GM12874 (cell line): ENCODE data around the gene ZEB2.

Experiments
- TF ChIP-seq, protein P1 (sequence below): IDR thresholded peaks from 2 replicates; pipeline ENCODE4 v1.5.1; 2011; ENCODE audit warnings: low read depth, mild to moderate bottlenecking, control low read depth, low read length, moderate library complexity; ENCODE audit not compliant: insufficient read depth

Gene ZEB2

GRCh38 chr2:144511937-144512336 is 8.0 kb downstream of the ZEB2 start:
- TF ChIP-seq, protein P1, sequence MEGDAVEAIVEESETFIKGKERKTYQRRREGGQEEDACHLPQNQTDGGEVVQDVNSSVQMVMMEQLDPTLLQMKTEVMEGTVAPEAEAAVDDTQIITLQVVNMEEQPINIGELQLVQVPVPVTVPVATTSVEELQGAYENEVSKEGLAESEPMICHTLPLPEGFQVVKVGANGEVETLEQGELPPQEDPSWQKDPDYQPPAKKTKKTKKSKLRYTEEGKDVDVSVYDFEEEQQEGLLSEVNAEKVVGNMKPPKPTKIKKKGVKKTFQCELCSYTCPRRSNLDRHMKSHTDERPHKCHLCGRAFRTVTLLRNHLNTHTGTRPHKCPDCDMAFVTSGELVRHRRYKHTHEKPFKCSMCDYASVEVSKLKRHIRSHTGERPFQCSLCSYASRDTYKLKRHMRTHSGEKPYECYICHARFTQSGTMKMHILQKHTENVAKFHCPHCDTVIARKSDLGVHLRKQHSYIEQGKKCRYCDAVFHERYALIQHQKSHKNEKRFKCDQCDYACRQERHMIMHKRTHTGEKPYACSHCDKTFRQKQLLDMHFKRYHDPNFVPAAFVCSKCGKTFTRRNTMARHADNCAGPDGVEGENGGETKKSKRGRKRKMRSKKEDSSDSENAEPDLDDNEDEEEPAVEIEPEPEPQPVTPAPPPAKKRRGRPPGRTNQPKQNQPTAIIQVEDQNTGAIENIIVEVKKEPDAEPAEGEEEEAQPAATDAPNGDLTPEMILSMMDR = no peak

DNA sequence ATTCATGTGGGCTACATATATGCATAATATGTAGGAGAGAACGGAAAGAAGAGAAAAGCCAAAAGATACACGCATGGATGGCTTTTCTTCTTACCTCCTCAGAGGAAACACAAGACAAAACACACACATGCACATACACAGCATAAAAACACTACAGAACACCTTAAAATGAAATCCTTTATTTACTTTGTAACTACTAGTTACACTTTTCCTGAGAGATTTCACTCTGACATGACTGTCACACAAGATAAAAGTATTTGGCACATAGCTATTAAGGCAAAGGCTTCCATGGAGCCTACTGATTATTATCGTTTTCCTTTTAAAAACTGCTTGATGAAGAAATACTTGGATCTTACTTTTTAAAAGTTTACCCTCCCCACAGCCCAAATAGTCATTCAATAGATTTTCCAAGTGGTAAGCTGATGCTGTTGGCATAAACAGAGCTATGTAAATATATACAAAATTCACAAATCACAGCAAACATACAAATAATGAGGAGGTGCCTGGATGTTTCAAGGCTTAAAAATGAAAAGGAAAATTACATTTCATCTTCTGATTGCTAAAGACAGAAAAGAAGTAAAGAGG is 8.6 kb downstream of the ZEB2 start:
- TF ChIP-seq, protein P1 = no peak

DNA sequence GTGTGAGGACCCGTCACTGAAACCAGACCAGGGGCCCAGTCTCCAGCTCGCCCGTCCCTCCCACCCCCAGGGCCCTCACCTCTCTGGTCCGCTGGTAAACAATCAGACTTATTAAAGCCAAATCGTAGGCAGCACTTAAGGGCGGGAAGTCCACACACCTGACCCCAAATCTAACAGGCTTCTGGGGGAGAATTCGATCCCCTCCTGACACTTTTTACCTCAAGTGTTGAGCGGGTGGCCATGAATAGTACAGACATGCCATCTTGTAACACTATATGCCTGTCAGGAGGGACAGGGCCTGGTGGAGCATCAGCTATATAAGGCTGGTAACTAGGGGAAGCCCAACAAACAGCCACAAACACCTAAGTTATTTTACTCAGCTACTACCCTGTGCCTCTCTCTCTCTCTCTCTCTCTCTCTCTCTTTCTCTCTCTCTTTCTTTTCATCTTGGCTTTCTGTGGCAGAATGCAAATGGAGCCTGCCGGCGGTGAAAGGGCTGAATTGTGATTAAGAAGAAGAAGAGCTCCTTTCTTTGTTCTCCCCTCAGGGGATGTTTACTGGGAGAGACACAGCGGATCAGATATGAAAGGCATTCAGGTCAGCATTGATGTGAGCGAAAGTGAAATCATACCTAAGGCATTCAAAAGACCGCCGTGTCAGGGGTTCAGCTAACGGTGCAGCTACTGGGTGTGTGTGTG is 9.5 kb downstream of the ZEB2 start:
- TF ChIP-seq, protein P1 = no peak

DNA sequence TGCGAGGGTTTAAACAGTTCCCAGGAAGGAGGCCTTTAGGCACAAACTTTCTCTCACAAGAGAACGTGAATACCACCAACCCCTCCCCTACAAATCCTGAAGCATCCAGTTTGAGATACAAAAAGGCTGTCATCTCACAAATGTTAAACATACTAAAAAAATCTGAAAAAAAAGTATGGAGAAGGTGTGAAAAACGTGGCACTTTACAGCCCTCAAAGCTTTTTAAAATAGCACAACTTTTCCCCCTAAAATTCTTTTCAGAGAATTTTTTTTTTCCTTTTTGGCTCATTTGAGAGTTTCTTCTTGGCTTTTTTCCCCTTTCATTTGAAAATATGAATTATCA is 10.1 kb downstream of the ZEB2 start:
- TF ChIP-seq, protein P1 = no peak

DNA sequence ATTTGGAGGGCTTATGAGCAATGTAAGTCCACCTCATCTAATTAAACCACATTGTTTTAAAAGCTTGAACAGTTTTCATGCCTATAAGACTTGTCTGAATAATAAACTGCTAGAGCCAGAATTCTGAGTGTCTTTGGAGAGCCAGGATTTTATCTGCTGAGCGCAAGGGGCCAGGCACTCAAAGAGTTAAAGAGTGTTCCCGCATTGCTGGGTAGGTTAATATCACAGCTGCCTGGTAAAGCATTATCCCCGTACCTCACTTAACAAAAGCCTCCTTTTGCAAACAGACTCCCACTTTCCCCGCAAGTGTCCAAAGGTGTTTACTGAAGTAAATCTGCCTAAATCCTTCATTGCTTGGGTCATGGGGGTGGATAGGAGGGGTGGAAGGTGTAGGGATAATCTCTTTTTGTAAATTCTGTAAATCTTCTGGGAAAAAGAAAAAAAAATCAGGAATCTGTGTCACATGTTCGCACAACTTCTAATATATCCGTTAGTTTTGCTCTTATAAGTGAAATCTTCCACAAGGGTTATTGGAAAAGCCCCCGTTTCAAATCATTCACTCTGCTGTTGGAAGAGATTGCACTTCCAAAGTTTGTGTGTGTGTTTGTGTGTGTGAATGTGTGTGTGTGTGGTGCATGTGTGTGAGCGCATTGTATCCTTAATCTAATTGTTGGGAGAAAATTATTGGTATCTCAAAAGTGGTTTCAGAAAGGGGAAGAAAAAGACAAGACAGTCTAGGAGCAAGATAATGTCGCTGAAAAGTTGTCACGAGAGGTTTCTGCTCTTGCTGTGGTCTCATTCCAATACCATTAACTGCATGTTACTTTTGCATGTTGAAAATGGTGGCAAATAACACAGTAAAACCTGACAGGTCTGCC is 10.7 kb downstream of the ZEB2 start:
- TF ChIP-seq, protein P1 = no peak

DNA sequence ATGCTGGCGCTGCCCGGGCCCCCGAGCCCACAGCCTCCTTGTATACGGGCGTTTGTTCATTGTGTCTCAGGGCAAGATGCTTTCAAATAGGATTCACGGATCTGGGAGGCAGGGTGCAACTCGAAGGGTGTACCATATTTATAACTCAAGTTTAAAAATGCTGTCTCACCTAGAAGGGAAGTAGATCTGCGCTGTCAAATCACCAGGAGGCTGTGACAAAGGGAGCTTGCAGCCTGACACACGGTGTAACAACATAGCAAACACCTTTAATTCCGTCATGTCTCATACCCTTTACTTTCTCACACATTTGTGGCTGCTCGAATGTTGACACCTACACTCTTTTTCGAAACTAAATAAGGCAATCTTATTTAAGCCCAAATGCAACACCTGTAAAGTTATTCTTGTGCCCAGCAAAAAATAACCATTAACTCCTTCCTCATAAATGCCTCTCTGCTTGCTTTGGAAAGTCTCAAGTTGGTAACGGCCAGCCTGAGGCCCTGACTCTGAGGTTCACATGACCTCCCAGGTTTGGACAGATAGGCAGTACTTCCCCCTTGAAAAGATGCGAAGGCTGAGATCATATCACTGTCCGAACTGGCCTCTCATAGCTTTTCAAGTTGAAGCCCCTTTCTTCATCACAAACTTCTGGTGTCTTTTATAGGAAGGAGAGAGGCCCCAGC is 11.6 kb downstream of the ZEB2 start:
- TF ChIP-seq, protein P1 = no peak
